HG03571 (cell line): ENCODE results near the gene NOP16.

Experiments
- ATAC-seq: cut with Tn5 transposase; IDR thresholded peaks from one replicate; pipeline ENCODE4 v1.9.1; 2021; ENCODE audit not compliant: unreplicated experiment

NOP16 gene

DNA sequence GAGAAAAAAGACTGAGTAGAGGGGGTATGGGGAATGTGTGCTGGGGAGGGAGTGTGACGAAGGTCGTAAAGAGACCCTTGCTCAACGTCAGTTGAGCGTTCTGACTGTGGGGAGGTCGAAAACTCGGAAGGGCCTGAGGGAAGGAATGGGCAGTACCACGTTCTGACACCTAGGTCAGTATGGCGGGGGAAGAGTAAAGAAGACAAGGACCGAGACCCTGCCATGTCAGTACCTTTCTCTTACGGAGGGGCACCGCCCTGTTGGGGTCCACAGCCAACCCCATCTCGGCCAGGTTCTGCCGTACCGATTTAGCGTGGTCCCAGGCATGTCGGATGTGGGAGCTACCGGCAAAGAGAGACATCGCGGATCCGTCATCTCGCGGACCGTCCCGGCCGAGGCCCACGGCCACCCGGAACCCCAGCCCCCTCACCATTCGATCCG, 375 bp downstream of the NOP16 start:
- peak; percentile 0 for ATAC-seq

DNA sequence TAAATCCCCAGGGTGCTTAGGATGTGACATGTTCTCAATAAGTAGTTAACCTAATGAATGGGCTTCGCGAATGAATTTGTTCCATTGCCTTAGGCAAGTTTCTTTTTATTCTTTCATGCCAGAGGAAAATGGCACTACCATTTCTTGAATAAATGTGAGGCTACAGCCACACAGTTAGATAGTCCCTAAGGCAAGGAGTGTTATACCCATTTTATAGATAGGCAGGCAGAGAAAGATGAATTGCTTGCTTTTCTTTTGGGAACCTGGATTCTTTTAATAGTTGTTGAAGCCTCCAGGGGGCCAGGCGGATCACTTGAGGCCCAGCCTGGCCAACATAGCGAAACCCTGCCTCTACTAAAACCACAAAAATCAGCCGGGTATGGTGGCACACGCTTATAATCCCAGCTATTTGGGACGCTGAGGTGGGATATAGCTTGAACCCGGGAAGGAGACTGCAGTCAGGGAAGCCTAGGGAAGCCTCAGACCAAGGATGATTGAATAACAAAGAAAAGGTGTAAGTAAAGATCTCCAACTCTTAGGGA, 943 bp downstream of the NOP16 start:
- no peak for ATAC-seq

DNA sequence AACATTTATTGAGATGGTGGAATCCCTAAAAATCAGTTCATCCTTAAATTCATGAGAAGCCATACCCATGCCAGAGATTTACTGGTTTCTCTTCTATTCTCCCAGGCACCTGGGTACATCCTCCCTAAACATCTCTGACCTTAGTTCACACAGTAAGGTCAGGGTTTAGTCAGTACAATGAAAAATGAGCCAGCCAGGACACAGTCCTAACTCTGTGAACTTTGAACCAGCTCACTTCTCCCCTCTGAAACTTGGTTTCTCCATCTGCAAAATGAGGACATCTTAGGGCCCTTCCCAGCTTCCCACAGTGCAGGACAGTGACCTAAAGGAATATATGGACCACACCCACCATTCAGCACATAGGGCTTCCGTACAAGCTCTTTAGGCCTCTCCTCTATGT, 1.9 kb downstream of the NOP16 start:
- no peak for ATAC-seq

DNA sequence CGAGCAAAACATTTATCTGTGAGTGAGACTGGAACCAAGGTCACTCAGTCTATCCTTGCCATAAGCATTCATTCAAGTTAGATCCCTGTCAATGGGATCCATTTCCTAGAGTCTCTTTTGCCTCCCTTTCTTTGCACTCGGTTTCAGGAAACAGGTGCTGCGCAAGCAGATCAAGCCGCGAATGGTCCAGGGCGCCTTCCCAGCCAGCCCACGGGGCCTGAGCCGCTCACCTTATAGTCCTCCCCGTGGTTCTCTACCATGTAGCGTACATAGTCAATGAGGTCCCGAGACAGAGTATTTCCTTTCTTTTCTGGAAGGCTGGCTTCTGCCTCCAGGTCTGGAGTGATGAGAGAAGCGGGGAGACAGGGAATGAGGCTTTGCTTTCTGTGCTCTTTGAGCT, 3.4 kb downstream of the NOP16 start:
- no peak for ATAC-seq

DNA sequence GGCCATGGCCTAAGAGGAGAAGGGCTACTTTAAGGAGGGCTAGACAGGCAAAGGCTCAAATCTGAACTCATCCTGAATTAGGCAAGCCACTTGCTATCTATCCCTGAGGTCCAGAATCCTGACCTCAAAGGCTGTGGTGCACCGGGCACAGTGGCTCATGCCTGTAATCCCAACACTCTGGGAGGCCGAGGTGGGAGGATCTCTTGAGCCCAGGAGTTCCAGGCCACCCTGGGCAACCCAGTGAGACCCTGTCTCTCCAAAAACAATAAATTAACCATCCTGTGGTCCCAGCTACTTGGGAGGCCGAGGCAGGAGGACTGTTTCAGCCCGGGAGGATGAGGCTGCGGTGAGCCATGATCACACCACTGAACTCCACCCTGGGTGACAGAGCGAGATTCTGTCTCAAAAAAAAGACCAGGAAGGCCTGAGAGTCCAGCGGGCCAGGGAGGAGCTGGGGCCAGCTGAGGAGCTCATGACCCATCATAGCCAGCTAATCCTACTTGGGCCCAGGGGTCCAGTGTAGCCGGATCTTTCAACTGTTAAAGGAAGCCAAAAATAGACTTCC, 4.0 kb downstream of the NOP16 start:
- no peak for ATAC-seq

DNA sequence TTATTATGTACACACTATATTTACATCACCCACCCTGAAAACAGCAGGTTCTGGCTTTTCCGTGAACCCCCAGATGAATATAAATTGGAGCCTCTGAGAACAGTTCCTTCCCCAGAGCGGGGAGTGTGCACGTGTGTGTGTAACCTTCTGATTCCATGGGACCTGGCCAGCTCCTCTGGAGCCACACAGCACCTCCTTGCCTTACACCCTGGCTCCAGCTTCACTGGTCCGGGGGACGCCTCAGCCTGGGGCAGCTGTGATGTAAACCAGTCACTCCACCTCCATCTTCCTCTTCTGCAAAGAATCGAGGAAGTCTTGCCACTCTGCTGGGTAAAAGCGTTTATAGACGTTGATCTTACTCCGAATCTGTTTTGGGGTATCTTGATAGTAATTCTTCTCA, 4.4 kb downstream of the NOP16 start:
- ATAC-seq = no peak

DNA sequence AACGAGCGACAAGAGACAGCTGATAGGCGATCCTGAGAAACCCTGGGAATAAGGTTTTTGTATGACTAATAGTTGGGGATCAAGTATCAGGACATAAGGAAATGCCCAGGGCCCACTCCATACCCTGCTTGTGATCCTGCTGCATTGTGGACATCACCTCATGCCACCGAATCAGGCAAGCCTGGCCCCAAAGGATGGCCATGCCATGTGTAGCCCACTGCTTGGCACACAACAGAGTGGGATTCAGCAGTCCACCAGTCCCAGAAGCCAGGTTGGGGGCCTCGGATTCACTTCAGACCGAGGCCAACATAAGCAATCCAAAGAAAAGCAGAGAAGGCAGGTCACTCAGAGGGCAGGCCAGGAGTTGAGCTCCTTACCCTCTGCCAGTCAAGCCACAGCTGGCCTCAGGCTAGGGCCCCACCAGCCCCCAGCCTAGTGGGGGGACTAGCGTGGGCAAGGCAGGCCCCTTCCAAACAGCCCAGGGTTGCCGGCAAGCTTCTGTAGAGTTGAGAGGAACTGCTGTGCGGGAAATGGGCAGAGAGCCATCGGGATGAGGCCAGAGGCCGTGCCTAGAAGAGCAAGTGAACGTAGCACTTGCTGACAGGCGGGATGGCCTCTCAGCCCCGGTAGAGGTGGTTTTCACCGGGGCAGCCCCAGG, 5.0 kb downstream of the NOP16 start:
- no peak for ATAC-seq

DNA sequence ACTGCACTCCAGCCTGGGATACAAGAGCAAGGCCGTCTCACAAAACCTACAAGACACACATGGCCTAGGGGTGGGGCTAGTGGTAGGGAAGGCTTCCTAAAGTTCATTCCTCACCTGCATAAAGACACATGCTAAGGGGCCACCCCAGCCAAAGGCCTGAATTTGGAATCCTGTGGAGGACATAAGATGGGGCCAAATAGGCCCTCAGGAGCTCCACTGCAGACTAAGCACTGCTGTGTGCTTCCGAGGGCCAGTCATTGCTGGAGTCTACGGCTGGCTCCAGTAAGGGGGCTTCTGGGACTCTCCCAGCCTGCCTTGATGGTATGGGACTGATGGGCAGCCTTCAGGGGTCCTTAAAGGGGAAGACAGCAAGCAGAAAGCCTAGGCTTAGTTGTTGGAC, 5.7 kb downstream of the NOP16 start:
- no peak for ATAC-seq

DNA sequence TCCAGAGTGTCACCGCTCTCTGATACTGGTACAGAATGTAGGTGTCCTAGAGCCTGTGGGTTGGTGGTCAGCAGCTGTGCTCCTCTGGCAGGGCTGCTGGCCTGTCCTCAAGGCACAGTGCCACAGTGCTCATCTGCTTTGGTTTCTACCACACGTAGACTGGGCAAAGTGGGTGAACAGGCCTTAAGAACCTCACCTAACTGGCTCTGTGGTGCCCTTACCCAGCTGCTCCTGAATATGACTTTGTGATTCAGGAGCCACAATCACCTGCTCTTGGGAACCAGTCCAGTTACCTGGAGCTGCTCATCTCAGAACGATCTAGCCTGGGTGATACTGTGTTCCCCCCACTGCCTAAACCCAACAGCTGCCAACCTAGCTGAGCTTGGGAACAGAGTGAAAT, 6.4 kb downstream of the NOP16 start:
- ATAC-seq = no peak

DNA sequence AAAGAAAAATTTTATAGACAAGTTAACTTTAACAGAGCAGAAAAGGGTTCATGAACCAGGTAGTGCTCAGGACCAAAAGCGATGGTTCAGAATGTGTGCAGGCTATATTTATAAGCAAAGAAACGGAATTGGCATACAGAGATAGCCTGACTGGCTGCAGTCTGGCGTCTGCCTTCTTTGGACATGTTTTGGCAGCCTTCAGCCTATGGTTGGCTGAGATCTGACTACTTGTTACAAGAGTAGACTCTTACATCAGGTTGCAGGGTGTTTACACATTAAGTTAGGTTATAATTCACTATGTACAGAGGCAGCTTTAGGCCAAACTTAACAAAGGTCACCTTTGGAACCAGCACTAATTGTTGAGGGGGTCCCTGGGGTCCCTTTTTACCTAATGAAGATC, 7.0 kb downstream of the NOP16 start:
- ATAC-seq = no peak

DNA sequence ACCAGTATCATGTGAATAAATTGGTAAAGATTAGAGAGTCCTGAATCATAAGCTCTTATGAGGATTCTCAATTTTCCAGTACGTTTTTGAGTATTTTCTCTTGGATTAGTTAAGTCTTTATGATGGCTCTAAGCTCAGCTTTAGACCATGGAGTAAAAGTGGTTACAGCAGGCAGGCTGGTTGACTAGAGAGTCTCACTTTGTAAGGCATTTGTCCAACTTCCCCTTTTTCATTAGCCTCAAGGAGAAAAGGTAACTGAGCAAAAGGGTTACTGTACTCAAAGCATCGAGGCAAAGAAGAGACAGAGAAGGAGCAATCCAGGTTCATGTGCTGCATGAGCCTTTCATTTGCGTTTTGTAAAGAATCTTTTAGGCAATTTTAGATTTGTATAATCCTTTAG, 8.5 kb downstream of the NOP16 start:
- no peak for ATAC-seq

DNA sequence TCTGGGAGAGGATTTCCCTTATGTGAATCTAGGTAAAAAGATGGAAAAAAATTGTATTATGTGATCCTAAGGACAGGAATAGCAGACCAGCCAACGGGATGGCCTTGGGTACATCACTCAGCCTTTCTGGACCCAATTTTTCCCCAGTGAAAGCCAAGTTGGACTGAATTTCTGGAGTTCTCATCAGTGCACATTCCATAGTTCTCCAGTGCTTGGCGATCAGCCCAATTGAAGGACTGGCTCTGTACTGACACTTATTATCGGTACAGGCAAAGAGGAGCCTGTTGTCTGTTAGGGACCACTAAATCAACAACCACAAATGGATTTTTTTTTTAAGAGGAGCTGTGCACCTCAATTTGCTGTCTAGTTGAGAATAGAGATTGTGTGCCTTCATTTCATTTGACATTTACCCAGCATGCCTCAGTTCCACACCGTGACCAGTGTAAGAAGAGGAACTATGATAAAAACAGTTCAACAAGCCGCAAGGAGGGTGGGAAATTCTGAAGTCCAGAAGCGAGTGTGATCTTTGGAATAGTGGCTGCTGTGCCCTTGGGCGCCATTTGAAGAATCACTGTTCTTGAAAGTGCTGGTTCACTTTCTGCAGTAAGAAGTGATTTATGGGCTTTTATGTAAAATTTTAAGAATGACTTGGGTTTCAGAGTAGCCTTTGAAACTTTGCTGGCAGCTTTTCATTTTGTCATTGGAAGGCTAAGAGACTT, 15.1 kb downstream of the NOP16 start:
- ATAC-seq = no peak

DNA sequence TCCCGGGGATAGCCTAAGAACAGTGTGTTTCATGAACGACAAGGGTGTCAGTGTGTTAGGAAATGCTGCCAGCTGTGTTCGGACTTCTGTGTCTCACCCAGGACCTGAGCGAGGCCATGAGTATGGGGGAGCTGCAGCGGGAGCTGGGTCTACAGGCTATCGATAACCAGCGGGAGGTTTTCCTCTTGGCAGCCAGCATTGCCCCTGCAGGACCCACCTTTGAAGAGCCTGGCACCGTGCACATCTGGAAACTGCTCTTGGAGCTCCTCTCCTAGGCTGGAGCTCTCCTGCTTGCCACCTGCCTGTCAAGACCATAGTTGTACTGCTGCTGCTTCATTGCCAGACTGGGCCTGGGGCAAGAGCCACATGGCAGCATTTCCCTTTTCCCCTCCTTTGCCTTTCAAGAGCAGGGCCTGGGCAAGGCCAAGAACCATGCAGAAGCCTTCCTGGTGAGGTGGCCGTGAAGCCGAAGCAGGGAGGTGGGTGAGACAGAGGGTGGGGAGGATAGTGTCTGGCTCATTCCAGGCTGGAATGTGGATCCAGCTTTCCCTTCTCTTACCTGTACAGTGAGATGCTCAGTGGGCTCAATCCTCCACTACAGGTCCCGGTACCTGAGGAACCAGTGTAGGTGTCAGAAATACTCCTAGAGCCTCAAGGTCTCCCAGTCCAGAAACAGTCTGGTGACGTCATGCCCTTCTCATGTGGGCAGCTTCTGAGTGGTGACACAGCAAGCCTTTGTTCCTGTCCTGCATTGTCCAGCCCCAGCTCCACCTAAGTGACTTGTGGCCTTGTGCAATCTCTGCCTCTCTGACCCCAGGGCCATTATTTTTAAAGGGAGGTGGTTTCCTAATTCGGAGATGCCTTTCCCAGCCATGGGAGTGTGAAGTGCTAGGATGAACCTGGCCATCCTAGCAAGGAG, 16.5 kb downstream of the NOP16 start:
- ATAC-seq = no peak

DNA sequence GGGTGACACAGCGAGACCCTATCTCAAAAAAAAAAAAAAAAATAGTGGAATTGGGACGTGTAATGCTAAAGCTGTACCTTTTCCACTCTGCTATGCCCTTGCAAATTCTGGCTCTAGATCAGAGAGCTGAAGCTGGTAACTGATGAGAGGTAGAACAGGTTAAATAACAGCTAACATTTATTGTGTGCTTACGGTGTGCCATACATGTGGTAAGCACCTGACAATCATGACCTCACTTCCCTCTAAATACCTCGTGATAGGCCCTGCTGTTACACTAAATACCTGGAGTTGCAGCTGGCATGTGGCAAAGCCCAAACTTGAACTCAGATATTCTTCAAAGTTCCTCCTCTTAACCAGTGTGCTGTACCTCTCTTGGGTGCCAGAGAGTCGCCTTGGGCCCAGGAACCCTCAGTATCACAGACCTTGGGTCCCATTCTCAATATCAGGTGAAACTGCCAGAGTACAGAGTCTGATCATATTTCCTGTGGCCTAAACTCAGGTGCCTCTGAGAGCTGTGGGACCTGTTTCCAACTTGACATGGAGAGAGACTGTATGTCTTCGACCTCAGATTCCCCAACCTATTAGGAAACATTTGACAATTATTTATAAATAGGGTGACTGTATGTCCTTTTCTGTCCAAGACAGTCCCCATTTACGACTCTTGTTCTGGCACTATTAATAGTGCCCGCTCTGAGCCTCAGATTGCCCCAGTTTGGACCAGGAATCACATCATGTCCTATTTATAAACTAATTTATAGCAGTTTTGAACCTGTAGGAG, 18.3 kb downstream of the NOP16 start:
- no peak for ATAC-seq

DNA sequence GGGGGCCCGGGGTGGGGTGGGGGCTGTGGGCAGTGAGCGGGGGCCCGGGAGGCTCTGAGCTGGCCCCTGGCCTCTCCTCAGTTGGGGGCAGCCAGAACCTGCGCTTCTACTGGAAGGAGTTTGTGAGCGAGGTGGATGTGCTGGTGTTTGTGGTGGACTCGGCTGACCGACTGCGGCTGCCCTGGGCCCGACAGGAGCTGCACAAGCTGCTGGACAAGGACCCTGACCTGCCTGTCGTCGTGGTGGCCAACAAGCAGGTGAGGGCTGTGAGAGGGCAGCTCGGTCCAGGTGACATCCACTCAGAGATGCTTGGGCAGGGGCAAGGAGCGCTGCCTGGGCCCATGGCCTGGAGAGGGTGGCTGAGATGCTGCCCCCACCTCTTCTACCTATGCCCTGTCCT, 19.7 kb downstream of the NOP16 start:
- ATAC-seq = no peak

DNA sequence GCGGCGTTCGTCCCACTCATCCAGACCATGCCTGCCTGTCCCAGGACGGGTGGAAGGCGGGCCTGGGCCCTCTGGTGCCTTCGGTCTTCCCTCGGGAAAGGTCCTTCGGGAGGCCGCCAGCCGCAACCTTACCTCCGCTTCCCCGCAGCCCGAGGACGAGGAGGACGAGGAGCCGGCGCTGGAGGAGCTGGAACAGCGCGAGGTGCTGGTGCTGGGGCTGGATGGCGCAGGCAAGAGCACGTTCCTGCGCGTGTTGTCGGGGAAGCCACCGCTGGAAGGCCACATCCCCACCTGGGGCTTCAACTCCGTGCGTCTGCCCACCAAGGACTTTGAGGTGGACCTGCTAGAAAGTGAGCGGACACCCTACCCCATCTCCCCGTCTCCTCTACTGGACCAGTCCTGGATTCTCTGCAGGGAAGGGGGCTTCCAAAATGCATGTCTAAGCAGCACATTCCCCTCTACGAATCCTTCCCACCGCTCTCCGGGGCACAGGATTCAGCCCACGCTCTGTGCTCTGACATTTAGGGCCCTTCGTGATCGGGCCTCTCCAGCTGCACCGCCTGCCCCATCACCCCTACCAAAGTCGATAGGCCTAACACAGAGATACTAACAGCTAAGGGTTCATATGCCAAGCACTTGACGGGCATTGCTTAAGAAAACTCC, 22.0 kb downstream of the NOP16 start:
- no peak for ATAC-seq

DNA sequence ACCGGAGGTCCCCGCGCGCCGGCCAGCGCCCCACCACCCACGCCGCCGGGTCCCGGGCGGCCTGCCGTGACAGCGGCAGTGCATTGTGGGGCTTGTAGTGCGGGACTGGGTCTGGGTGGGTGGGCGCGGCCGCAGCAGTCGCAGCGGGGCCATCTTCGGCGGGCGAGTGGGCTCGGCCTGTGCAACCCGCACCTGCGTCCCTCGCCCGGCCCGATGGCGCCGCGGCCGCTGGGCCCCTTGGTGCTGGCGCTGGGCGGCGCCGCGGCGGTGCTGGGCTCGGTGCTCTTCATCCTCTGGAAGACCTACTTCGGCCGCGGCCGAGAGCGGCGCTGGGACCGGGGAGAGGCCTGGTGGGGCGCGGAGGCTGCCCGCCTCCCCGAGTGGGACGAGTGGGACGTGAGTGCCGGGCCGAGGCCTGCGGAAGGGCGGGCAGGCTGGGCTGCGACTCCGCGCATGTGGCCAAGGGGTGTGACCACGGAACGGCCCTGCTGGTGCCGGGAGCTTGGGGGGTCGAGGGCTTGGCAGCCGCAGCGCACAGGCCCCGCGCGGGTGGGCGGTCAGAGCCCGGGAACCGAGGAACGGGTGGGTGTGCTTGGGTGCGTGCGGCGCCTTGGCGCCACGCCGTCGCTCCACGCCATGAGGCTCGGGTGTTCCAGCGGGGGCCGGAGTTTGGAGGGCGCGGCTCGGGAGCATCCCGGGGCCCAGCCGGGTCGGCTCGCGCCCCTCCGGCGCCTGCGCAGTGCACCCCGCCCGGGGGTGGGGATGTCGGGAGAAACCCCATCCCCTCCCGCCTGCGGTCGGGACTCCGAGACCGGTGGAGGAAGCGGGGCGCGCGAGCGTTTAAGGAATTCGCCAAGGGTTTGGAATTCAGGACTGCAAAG, 22.8 kb downstream of the NOP16 start, which contains the start of gene ARL10:
TSS of gene ARL10 (plus strand) at position 137 of the 881 bp plus-strand sequence. CDS start at position 214, 77 bp downstream.
- ATAC-seq = no peak

DNA sequence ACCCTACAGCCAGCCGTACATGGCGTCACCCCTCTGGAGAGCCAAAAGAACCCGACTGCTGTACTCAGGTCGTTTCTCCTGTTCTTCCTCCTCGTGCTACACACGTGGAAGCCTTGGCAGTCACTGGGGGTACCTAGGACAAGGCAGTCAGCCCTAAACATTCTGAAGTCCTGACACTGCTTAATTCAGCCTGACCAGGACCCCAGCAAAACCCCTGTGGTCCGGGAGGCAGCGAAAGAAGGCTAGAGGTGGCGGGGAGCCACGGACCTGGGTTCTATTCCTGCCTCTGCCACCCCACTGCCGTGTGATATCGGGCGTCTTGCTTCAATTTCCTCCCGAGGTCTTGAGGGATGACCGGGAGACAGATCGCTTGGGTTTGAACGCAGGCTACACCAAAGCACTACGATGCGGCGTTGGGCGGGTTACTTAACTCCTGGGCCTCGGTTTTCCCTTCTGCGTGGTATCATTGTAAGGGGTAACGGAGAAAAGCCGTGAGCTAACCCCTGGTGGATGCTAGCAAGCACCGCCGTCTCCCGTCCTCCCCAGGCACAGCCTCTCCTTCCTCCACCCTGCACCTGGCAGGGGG, 23.5 kb downstream of the NOP16 start:
- ATAC-seq = no peak

DNA sequence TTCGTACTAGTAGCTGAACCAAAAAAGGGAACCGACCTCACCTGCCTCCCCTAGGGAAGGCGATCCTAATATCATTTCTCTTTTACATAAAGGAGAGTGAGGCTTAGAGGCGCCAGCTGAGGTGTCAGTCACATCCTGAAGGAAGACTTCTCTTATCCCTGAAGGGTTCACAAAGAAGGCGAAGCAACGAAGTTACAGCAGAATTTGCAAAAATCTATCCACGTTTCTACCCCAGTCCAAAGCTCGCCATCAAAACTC, 26.2 kb downstream of the NOP16 start:
- peak; percentile 1 for ATAC-seq
